Sigmoid colon (tissue), 7 donors: ENCODE data around the gene ARSD. TPM values are rescaled to one million over a fixed set of nuclear protein-coding genes. Genes with fewer than 3 reads are reported as not detected.
A peak's percentile ranks its signal among the peaks of the same experiment; 100 is the strongest.
"Not testable (repeated sequence)": the region's sequence is repeated elsewhere in the genome, so short reads cannot be mapped to it uniquely, and the experiment has no call there.

Source experiments
- DNase-seq: peaks from one replicate; pipeline ENCODE4 v3.0.0-alpha.2; 2019
- H3K27ac ChIP-seq, 4 donors: fragments of 200-600 bp; sonication (generic); one replicate each; pipeline ENCODE4 v1.5.1; 2016 to 2019; ENCODE audit warnings: mild to moderate bottlenecking in 1 of 4
- H3K27me3 ChIP-seq, 3 donors: fragments of 200-600 bp; sonication (generic); one replicate each; pipeline ENCODE4 v1.5.1; 2019; ENCODE audit warnings: mild to moderate bottlenecking in 1 of 3
- H3K36me3 ChIP-seq, 4 donors: fragments of 200-600 bp; sonication (generic); one replicate each; pipeline ENCODE4 v1.5.1; 2016 to 2019
- H3K4me1 ChIP-seq, 4 donors: fragments of 200-600 bp; sonication (generic); one replicate each; pipeline ENCODE4 v1.5.1; 2017 to 2019
- H3K4me3 ChIP-seq, 4 donors: fragments of 200-600 bp; sonication (generic); one replicate each; pipeline ENCODE4 v1.5.1; 2017 to 2019; ENCODE audit warnings: mild to moderate bottlenecking in 2 of 4, moderate library complexity in 1 of 4
- H3K9me3 ChIP-seq, 4 donors: fragments of 200-600 bp in 3 of 4; sonication (generic) in 3 of 4; one replicate each; pipeline versions ENCODE4 v1.5.1 to v1.6.1; 2013 to 2019
- CTCF ChIP-seq, 4 experiments: fragments of 450-650 bp in 3 of 4; fragments of 200-600 bp in 1 of 4; IDR thresholded peaks; one replicate each; pipeline ENCODE4 v1.5.1; 2016 to 2019; ENCODE audit warnings: antibody characterized with exemption in 4 of 4, mild to moderate bottlenecking in 3 of 4, moderate library complexity in 2 of 4
- EP300 ChIP-seq, 4 donors: sonication (generic); formaldehyde crosslinking; IDR thresholded peaks; one replicate each; pipeline ENCODE4 v1.6.1; 2017; ENCODE audit warnings: antibody characterized with exemption in 4 of 4
- POLR2A ChIP-seq, 2 donors: fragments of 450-650 bp; IDR thresholded peaks; one replicate each; pipeline ENCODE4 v1.6.1; 2016; ENCODE audit warnings: antibody characterized with exemption in 2 of 2, mild to moderate bottlenecking in 2 of 2, moderate library complexity in 2 of 2
- POLR2AphosphoS5 ChIP-seq, 4 donors: sonication (generic); formaldehyde crosslinking; IDR thresholded peaks; one replicate each; pipeline ENCODE4 v1.6.1; 2017; ENCODE audit warnings: antibody characterized with exemption in 4 of 4
- WGBS, 2 donors: extraction: QIAGEN DNeasy Blood & Tissue Kit; methylation state at CpG; one replicate each; pipeline ENCODE4 v1.1.7; 2013; 5-methylcytosine and 5-hydroxymethylcytosine counted together
- intact Hi-C: fragments of 100-400 bp; cut with DNase I; formaldehyde crosslinking; loops from one replicate; pipeline ENCODE4 v1.15.1; 2023
- polyA plus RNA-seq, 3 donors: library from polyadenylated mRNA; stranded (reverse); fragments of 200-250 nt; gene quantifications; one replicate each; pipeline ENCODE4 v1.2.3, GENCODE V29; 2013
- total RNA-seq, 4 donors: library from RNA; depleted of rRNA; stranded (reverse); fragments of >200 nt; gene quantifications; one replicate each; pipeline ENCODE4 v1.1.0, GENCODE V29; 2016
- donor health status: healthy with polysubstance abuse.
- donor health status: Bipolar disorder and iron deficiency.
- donor health status: healthy.

ARSD gene
- total and polyA plus RNA-seq, 7 donors: 4.2 to 14.4 (median 10.0) TPM

GRCh38 chrX:2892816-2893215 lies 36.3 kb downstream of the ARSD start:
- DNase-seq: no peak
- H3K27ac ChIP-seq: no peak overlapping the region
- no peaks in the 10 kb centered on the region for H3K9me3 ChIP-seq
- no peak overlapping the region for H3K4me3 ChIP-seq
- H3K36me3 ChIP-seq: no peaks in the 10 kb centered on the region
- peaks cover 0 to 19% (median 11%) of the 10 kb centered on the region in 4 donors for H3K4me1 ChIP-seq
- WGBS, 2 donors: 81 to 89% methylated on average over 5 of the region's 5 CpGs
- H3K27me3 ChIP-seq: no peaks in the 10 kb centered on the region
- intact Hi-C loops: loop anchor here (10.0 kb wide), 2 partner anchors 198 to 922 kb away; partner anchors contain the start of gene CD99
- TF ChIP-seq POLR2A (IDR thresholded peaks at IDR 0.05) (no peak), EP300 (IDR thresholded peaks at IDR 0.05) (no peak), POLR2AphosphoS5 (IDR thresholded peaks at IDR 0.05) (no peak), CTCF (IDR thresholded peaks at IDR 0.05) (no peak)

- not testable (repeated sequence) for H3K27ac ChIP-seq, H3K36me3 ChIP-seq, DNase-seq, H3K9me3 ChIP-seq, H3K27me3 ChIP-seq, H3K4me3 ChIP-seq
- 62 to 84% methylated on average over 18 to 20 of the region's 22 CpGs for whole genome bisulfite sequencing, 2 donors
- peaks cover 0 to 16% (median 8%) of the 10 kb centered on the region in 4 donors for H3K4me1 ChIP-seq
- intact Hi-C loops: loop anchor here (10.0 kb wide), 2 partner anchors 196 to 924 kb away; partner anchors contain the start of gene CD99
These were observed 38.3 kb downstream of the ARSD start for GRCh38 chrX:2890536-2891460.

- Histone ChIP-seq H3K4me3 (peak overlapping the region; percentile 30 to 48 (median 40)), H3K4me1 (peaks cover 0 to 11% (median 5%) of the 10 kb centered on the region in 4 donors), H3K27ac (peak overlapping the region in 2 of 4 donors; percentile 26 to 41)
- H3K9me3 ChIP-seq, H3K27me3 ChIP-seq, H3K36me3 ChIP-seq, DNase-seq: not testable (repeated sequence)
- intact Hi-C loops: loop anchor here (10.0 kb wide), 2 partner anchors 195 to 925 kb away; partner anchors contain the start of gene CD99
- 26 to 32% methylated on average over 15 of the region's 15 CpGs for WGBS, 2 donors
These were observed 39.2 kb downstream of the ARSD start for GRCh38 chrX:2889706-2890490.

GRCh38 chrX:2889045-2889605 lies 40.0 kb downstream of the ARSD start:
- Histone ChIP-seq H3K4me1 (peaks cover 0 to 7% (median 0%) of the 10 kb centered on the region in 4 donors), H3K27me3 (no peaks in the 10 kb centered on the region), H3K27ac (peak overlapping the region in 2 of 4 donors; percentile 26 to 41), H3K4me3 (peak overlapping the region; percentile 30 to 48 (median 40)), H3K9me3 (no peaks in the 10 kb centered on the region), H3K36me3 (no peaks in the 10 kb centered on the region)
- TF ChIP-seq CTCF (IDR thresholded peaks at IDR 0.05) (no peak), EP300 (IDR thresholded peaks at IDR 0.05) (no peak), POLR2A (IDR thresholded peaks at IDR 0.05) (no peak), POLR2AphosphoS5 (IDR thresholded peaks at IDR 0.05) (no peak)
- WGBS, 2 donors: 48 to 49% methylated on average over 11 of the region's 11 CpGs
- no peak for DNase-seq
- intact Hi-C loops: no loop called here

GRCh38 chrX:2888309-2888708 lies 40.8 kb downstream of the ARSD start:
- no peaks in the 10 kb centered on the region for H3K36me3 ChIP-seq

More at GRCh38 chrX:2888309-2888708, 40.8 kb downstream of the ARSD start:
- H3K27ac ChIP-seq: no peak overlapping the region
- H3K4me3 ChIP-seq: no peak overlapping the region
- no peak for TF ChIP-seq POLR2A (IDR thresholded peaks at IDR 0.05)
- no peak for TF ChIP-seq EP300 (IDR thresholded peaks at IDR 0.05)
- no peak for TF ChIP-seq POLR2AphosphoS5 (IDR thresholded peaks at IDR 0.05)
- TF ChIP-seq CTCF (IDR thresholded peaks at IDR 0.05): no peak
- 90% methylated on average over 7 of the region's 7 CpGs for WGBS, 2 donors
- DNase-seq: no peak
- intact Hi-C loops: no loop called here
- no peaks in the 10 kb centered on the region for H3K9me3 ChIP-seq
- H3K4me1 ChIP-seq: peaks cover 0 to 7% (median 0%) of the 10 kb centered on the region in 4 donors
- H3K27me3 ChIP-seq: no peaks in the 10 kb centered on the region
